Measurements from ENCODE around the gene NTN3.

DNA sequence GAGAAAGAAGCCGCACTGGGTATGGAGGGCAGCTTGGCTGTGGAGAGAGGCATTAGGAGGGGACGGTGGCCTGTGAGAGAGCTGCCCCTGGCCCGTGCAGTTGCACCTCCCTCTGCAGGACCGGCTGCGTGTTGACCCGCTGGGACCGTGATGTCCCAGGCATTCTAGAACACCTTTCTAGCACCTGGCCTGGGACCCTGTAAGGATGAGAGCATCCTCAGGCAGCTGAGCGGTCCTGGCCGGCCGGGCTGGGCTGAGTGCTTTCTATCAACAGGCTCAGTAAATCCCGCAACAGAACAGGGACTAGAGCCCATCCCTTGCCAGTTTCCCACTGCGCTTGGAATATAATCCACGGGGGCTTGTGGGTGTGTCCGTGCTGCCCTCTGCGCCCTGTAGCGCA, 18.5 kb downstream of the NTN3 start:
- TF ChIP-seq CTCF (IDR thresholded peaks at IDR 0.05) (no peak), POLR2A (IDR thresholded peaks at IDR 0.05) (no peak)

Data from tibial nerve (tissue), 3 donors.